ENCODE measurements around the gene CLPX.
"Not testable (repeated sequence)": the region's sequence is repeated elsewhere in the genome, so short reads cannot be mapped to it uniquely, and the experiment has no call there.

Gene CLPX

DNA sequence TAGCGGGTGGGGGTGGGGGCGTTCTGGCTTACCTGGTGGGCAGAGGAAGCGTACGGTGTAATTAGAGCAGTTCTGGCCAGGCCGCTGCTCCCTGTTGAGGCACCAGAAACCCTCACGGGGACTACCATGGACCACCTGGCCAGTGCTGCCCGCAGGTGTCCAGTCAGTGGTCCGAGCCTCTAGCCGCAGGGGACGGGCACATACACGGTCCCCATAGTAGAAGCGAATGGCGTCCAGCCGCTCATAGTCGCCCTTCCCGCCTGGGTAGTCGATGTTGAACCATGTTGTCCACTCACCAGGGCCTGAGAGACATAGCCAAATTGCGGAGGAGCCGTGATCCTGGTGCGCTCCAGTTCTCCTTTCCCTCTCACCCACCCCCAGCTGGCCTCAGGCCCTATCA, 21.6 kb upstream of the CLPX start:
- DNase-seq (ENCODE audit: low read depth), result no peak

DNA sequence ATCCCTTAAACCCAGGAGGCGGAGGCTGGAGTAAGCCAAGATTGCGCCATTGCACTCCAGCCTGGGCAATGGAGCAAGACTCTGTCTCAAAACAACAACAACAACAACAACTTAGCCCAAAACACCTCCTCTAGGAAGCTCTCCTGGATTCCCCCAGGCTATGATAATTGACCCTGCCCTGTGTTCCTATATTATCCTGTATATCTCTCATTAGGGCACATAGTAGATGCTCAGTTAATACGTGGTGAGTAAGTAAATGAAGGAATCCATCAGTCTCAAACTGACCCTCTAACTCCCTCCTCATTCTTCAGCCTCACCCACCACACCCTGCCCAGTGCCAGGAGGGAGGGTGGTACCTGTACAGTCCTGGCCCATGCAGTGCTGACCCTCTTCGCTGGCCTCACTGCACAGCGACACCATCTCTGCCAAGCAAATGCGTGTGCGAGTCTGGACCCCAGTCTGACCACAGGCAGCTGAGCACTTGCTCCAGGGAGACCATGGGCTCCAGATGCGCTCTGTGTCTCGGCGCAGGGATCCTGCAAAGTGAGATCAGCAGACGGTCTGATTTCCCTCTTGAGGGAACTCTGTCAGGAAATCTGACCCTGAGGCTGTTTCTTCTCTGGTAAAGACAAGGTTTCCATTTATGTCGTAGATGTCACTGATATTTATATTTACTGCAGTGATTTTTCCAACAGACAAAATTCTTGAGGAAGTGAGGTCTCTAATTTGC, 20.0 kb upstream of the CLPX start:
- no peak for DNase-seq (ENCODE audit: low read depth)

DNA sequence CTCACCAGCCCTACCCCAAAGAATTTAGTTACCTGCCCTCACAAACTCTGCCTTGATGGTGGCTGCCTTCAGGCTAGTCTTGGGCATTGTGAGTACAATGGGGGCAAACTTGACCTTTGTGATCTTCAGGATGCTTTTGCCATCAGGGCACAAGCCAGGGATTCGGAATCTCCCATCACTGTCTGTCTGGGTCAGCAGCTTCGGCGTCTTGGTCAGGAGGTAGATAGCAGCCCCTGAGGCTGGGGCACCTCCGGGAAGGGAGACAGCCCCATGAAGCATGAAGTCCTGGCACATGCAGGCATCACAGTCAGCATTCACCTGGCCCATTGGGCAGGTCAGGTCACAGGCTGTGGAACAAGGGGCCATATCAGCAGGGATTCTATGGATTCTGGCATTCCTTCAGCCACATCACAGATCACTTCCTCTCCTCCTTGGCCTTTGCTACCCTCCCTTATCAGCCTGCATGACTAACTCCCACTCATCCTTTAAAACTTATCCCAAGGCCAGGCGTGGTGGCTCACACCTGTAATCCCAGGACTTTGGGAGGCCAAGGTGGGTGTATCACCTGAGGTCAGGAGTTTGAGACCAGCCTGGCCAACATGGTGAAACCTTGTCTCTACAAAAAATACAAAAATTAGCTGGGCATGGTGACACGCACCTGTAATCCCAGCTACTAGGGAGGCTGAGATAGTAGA, 19.2 kb upstream of the CLPX start:
- DNase-seq (ENCODE audit: low read depth), result no peak

DNA sequence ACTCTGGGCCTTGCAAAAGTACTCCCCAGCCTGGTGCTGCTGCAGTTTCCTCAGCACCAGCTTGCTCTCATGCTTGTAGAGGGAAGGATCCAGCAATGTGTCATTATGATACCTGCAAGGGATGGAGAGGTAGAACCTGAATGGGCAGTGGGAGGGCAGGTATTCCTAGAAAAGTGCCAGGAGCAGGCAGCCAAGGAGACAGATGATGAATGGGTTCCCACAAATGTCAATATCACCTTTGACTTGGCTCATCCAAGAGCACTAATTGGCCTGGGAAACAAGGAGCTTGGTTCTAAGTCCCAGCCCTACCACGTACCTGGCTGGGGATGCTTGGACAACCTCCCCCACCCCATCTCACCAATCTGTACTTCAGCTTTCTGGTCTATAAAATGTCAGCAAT, 16.8 kb upstream of the CLPX start:
- no peak for DNase-seq (ENCODE audit: low read depth)

DNA sequence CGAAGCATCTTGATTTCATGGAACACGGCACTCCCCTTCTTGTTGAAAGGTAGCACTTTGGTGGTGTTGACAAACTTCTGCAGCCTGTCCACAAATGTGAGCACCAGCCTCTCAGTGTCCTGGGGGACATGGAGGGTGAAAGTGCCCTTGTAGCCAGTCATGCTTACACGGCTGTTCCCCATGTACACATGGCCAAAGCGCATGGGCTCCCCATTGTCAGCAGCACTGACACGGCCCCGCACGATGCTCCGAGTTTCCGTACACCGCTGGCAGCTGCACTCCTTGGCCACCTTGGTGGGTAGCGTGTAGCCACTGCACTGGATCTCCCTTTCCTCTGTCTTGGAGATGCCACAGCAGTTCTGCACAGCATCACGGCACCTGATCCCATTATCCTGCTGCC, 13.4 kb upstream of the CLPX start:
- DNase-seq (ENCODE audit: low read depth), result no peak

DNA sequence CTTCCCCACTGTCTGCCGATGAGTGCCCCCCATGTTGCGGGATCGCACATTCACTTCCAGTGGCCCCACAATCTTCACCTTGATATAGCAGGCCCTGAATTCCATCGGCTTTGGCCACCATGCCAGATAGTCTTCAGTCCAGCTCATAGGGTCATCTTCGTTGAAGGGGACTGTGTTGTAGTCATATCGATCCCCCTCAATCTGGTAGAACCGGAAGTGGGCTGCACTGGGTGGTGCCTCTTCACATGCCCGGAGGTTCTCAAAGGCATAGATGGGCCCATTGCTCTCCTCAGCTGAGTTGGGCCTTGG, 12.1 kb upstream of the CLPX start:
- no peak for DNase-seq (ENCODE audit: low read depth)

DNA sequence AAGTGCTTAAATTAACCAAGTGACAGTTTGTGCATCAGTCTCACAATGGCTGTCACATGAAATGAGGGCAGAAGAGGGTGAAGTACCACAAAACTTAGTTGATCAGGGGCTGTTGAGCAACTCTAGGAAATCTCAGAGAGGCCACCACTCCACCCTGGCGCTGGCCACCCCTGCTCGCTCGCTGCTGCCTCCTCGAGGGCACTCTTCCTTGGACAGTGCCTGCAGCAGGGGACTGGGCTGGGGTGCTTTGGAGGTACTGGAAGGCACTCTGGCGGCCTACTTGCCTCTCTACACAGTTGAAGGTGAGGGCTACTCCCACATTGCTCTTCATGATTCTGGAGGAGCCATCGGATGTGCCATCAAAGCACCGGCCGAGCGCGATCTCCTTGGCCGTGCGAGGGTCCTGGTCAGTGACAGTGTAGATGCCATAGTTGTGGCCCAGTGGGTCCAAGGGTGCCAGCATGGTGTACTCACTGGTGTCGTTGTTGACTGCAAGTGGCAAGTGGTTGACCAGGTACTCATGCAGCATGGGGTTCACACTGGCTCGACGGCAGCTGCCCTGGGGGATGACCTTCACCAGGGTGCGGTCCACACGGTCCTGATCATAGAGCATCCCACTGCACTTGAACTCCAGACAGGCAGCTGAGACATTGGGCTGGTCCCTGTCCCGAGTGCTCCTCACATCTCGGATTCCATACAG, 11.6 kb upstream of the CLPX start:
- no peak for DNase-seq (ENCODE audit: low read depth)

DNA sequence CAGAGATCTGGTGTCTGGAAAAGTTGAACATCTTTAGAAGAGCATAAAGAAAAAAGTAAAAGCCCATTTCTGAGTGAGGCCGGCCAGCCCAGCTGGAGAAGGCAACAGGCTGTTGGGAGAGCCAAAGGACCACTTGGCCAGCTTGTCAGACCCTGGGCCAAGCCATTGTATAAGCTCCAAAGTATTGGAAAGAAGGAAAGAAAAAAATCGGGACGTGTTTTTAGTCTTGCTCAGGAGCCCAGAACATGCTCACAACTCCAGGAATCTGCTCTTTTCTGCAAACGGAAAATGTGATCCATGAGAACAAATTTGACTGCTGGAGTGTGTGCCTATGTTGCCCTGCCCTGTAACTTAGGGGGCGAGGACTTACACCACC, 10.4 kb upstream of the CLPX start:
- no peak for DNase-seq (ENCODE audit: low read depth)

DNA sequence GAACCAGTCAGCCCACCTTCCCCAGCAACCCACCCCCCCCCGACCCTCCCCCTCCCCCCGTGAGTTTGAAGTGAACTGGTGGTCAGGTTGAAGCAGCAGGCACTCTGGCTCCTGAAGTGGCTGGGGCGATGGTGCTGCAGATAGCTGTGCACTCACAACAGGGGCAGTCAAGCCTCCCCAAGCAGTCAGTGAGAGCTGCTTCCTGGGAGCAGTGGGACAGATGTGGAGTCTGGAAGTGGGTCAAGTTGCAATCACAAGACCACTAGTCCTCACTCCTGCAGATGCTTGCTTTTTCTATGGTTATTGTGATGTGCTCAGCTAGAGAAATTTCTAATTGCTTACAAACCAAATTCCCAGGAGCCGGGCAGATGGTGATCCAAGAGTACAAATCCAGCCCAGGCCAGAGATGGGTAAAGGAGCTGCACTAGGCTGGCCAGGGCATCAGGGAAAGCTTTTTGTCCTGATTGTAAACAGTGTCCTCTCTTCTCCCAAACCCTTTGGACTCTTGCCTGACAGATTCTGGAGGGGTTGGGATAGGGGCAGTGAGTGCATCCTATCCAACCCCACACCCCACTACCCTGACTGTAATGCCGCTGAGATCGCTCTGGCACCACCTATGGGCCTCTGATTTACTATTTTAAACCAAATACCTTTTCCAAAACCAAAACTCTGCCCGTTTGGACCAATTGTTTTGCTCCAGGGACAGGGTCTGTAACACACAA, 9.8 kb upstream of the CLPX start:
- peak; percentile 33 for DNase-seq (ENCODE audit: low read depth)

DNA sequence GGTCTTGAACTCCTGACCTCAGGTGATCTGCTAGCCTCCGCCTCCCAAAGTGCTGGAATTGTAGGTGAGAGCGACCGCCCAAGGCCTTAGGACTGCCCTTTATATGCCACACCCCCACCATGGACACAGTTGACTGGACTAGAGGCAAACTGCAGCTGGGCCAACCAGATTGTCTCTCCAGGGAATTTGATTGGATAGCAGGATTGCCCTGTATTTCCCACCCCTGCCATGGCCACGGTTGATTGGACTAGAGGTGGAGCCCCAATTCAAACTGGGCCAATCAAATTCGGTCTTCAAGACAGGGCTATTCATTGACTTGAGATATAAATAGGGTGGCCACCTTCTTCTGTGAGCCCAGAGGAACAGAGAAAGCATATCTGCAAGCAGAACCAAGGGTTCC, 6.9 kb upstream of the CLPX start:
- DNase-seq (ENCODE audit: low read depth), result no peak

DNA sequence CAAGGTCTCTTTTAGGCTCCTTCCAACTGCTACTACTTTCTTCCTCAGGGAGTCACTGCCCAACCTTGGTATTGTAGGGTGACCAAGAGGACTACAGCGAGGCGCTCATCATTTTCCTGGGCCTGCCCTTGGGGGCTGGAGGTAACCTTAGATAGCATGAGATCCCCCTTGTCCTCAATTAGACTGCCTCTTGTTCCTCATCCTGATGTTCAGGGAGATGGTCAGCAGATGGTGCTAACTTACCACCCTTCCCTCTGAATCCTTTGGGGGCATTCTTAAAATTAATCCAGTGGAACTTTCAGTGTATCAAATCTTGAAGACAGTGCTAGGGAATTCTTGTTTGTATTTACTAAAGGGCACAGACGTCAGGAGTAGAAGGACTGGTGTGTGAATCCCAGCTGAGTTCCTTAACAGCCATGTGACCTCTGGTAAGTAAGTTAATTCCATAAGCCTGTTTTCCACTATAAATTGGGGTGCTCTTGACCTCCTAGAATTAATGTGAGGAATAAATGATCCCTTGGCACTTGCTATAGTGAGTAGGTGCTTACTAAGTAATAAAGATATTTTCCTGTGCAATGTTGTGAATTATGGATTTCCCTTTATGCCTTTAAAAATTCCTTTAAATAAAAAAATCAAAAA, 4.1 kb upstream of the CLPX start:
- DNase-seq (ENCODE audit: low read depth), result peak; percentile 53

DNA sequence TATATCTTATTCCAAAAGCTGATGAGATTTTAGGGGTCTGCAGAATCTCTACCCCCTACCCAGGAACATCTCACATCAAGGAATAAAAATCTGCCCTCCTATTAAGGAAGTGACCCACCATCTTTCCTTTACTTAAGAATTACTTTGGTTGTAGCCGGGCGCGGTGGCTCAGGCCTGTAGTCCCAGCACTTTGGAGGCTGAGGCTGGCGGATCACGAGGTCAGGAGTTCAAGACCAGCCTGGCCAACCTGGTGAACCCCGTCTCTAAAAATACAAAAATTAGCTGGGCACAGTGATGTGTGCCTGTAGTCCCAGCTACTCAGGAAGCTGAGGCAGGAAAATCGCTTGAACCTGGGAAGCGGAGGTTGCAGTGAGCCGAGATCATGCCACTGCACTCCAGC, 3.3 kb upstream of the CLPX start:
- not testable (repeated sequence) for DNase-seq (ENCODE audit: low read depth)

DNA sequence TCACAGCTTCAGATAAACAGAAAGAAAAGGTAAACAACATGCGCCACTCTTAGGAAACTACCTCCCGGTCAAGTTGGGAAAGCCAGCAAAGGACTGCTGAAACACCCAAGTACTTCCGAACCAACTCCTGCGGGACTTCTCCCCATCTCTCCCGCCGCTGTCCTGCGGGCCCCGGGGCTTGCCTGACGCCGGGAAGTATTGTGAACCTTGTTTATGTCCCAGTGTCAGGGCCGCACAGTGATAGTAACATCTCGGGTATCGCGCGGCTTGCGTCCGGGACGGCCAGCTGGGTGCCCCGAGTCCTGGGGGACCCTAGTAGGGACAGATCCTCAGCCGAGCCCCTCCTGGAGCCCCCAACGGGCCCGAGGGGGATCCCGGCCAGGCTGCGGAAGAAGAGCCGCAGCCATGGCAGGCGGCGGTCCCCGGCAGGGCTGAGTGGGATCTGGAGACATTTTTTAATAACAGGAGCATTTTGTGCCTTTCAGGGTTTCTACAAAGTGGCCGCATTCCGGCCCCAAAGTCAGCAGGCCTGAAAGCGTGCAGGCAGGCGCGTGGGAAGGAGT, 756 bp downstream of the CLPX start:
- peak; percentile 61 for DNase-seq (ENCODE audit: low read depth)

DNA sequence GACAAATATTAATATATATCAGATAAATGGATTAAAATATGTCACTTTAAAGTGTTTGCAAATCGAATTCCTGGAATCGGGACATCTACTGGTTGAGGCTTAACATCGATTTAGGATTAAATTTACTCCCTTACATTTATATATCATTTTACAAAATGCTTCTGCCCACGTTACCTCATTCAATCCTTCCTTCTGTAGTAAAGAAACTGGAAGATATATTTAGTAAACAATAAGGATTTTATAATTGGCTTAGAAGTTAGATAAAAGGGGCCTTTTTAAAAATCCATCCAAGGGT, 1.3 kb downstream of the CLPX start:
- DNase-seq (ENCODE audit: low read depth), result no peak

DNA sequence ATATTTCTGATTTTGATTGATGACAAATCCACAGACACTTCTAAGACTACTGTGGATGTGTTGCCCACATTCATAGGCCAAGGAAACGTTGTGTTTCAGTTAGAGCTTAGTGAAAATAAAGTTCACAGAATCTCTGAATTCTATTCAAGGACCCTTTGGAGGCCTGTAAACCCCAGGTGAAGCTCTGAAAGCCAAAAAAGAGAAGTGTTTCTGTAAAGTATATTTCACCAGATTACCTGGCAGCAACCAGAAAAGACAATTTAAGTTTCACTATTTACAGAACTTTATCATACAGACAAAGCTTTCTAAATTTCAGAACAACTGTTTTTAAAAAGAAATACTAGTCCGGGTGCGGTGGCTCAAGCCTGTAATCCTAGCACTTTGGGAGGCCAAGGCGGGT, 2.6 kb downstream of the CLPX start:
- DNase-seq (ENCODE audit: low read depth), result no peak

DNA sequence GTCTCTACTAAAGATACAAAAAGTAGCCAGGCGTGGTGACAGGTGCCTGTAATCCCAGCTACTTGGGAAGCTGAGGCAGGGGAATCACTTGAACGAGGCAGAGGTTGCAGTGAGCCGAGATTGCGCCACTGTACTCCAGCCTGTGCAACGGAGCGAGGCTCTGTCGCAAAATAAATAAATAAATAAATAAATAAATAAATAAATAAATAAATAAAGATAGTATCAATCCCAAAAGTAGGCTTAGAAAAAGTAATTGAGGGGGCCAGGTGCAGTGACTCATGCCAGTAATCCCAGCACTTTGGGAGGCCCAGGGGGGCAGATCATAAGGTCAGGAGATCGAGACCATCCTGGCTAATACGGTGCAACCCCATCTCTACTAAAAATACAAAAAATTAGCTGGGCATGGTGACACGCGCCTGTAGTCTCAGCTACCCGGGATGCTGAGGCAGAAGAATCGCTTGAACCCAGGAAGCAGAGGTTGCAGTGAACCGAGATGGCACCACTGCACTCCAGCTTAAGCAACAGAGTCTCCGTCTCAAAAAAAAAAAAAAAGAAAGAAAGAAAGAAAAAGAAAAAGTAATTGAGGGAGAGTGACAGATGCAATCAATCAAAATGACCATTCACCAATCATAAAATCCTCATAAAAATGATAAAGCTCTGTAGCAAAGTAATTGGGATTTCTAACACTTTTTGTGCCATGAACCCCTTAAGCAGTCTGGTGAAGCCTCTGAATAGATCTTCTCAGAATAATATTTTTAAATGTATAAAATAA, 3.4 kb downstream of the CLPX start:
- not testable (repeated sequence) for DNase-seq (ENCODE audit: low read depth)

DNA sequence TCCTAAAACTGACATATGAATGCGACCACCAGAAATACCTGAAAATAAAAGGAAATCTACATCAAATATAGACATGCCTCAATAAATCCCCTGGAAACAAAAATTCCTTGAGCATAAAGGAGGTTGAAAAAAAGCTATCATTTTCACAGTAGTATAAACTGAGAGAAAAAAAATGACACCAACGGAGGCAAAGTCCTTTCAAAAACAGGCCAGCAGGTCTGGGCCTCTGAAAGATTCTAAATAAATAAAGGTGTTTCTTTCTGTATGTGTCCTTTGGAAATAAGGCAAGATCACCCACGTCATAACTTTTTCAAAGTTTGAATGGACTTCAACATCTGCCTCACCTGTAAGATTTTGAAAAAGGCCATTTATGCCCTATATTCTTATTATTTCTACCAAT, 5.0 kb downstream of the CLPX start:
- DNase-seq (ENCODE audit: low read depth), result no peak

DNA sequence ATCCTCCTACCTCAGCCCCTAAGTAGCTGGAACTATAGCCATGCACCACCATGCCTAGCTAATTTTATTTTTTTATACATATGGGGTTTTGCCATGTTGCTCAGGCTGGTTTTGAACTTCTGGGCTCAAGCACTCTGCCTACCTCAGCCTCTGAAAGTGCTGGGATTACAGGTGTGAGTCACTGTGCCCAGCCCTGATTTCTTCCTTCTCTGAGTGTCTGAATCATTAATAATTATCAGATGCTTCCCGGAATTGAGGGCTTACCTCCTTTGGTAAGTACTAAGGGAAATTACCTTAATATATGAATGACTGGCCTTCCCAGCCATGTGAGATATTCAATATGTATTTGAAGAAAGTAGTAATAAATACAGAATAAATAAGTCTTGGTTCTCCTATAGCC, 7.2 kb downstream of the CLPX start:
- no peak for DNase-seq (ENCODE audit: low read depth)

DNA sequence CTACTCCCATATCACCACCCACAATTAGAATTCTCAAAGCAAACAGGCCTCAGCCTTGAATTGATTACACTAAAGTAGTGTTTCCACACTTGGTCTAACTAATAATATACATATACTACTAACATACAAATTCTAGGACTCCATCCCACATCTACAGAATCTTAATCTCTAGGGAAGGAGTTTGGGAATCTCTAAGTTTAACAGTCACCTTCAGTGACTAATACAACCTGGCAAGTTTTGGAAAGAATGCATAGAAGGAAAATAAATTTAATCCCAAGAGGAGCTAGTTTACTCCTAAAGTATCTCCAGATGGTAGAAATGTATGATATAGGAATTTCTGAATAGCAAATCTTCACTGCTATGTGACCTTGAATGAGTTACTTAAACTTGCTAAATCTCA, 9.1 kb downstream of the CLPX start:
- peak; percentile 25 for DNase-seq (ENCODE audit: low read depth)

DNA sequence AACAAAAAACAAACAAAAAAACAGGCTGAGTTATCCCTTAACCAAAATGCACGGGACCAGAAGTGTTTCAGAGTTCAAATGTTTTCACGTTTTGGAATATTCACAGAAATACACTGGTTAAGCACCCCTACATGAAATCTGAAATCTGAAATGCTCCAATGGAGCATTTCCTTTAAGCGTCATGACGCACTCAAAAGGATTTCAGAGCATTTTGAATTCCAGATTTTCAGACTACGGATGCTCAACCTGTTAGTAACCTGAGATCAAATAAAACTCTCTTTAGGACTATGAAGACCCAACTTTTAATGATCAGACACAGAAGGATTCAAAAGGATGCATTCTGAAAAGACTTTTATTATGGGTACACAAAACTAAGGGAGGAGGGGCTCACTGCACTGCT, 9.6 kb downstream of the CLPX start:
- DNase-seq (ENCODE audit: low read depth), result no peak

DNA sequence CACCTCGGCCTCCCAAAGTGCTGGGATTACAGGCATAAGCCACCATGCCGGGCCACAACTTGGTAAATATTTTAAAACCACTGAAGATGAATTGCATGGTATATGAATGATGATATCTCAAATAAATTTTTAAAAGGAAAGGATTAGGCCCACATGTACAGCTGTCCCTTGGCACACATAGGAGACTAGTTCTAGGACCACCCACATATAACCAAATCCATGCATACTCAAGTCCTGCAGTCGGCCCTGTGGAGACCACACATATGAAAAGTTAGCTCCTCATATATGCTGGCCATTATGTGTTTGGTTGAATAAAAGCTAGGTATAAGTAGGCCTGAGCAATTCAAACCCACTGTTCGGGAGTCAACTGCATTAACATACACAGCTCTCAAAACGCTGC, 10.6 kb downstream of the CLPX start:
- DNase-seq (ENCODE audit: low read depth), result no peak

DNA sequence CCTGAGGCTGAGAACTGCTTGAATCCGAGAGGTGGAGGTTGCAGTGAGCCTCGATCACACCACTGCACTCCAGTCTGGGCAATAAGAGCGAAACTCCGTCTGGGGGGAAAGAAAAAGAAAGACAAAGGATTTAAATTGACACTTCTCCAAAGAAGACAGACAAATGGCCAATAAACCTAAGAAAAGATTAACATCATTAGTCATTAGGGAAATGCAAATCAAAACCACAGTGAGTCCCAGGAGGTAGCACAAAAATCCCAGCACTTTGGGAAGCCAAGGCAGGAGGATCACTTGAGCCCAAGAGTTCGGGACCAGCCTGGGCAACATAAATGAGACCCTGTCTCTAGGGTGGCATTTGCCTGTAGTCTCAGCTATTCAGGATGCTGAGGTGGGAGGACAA, 12.6 kb downstream of the CLPX start:
- DNase-seq (ENCODE audit: low read depth), result no peak
